ENCODE measurements around the gene ACSF2.
"Not testable (repeated sequence)": the region's sequence is repeated elsewhere in the genome, so short reads cannot be mapped to it uniquely, and the experiment has no call there.

The ACSF2 gene

DNA sequence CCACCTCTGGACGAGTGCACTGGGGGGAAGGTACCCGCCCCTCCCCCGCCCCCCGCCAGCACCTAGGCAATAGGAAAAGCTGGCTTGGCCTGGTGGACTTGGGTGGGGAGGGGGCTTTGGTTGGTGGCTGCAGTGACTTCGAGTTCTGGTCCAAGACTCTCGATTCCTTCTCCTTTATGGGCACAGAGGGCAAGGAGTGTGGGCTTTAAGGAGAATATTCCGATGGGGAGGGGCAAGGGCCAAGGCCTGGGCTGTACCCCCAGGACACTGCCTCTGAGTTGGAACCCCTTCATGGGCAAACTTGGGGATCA lies 409 bp downstream of the ACSF2 start:
- H3K4me3 ChIP-seq (ENCODE audit: low read depth, low read length) = peak overlapping the region; percentile 67
- TF ChIP-seq, protein P1, sequence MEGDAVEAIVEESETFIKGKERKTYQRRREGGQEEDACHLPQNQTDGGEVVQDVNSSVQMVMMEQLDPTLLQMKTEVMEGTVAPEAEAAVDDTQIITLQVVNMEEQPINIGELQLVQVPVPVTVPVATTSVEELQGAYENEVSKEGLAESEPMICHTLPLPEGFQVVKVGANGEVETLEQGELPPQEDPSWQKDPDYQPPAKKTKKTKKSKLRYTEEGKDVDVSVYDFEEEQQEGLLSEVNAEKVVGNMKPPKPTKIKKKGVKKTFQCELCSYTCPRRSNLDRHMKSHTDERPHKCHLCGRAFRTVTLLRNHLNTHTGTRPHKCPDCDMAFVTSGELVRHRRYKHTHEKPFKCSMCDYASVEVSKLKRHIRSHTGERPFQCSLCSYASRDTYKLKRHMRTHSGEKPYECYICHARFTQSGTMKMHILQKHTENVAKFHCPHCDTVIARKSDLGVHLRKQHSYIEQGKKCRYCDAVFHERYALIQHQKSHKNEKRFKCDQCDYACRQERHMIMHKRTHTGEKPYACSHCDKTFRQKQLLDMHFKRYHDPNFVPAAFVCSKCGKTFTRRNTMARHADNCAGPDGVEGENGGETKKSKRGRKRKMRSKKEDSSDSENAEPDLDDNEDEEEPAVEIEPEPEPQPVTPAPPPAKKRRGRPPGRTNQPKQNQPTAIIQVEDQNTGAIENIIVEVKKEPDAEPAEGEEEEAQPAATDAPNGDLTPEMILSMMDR (IDR thresholded peaks at IDR 0.05; ENCODE audit: low read depth, low read length) = no peak

GRCh38 chr17:50426814-50427787 lies 1.1 kb downstream of the ACSF2 start:
- H3K4me3 ChIP-seq (ENCODE audit: low read depth, low read length) = peak overlapping the region; percentile 67
- TF ChIP-seq, protein P1 (IDR thresholded peaks at IDR 0.05; ENCODE audit: low read depth, low read length) = no peak

GRCh38 chr17:50428126-50428525 lies 2.1 kb downstream of the ACSF2 start:
- H3K4me3 ChIP-seq (ENCODE audit: low read depth, low read length) = not testable (repeated sequence)

DNA sequence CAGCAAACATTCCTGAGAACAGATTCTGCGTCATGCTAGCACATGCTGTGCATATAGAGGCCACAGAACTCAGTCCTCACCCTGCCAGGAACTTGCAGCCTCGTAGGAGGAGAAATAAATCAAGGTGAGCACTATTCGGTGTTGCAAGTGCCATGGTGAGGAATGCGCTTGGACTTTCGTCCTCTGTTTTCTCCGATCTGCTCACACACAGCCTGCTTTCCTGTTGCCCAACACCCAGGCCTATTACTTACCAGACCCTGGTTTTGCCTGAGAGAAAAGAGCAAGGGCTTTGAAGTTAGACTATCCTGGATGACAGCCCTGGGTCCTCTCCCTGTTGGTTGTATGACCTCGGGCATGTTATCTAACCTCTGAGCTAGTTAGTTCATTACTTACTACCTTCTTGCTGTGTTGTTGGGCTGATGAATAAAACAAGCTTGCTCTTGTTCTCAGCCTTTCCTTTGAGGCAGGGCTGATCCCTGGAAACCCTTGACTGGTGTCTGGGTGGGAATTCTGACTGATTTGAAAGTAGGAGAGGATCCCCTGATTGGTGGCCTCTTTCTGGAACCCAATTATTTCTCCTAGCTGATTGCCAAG lies 2.9 kb downstream of the ACSF2 start:
- H3K4me3 ChIP-seq (ENCODE audit: low read depth, low read length) = no peak overlapping the region
- TF ChIP-seq, protein P1 (IDR thresholded peaks at IDR 0.05; ENCODE audit: low read depth, low read length) = no peak

- TF ChIP-seq, protein P1 (IDR thresholded peaks at IDR 0.05; ENCODE audit: low read depth, low read length) = no peak
- H3K4me3 ChIP-seq (ENCODE audit: low read depth, low read length) = no peak overlapping the region
Measured at GRCh38 chr17:50429793-50430192, 3.8 kb downstream of the ACSF2 start.

- H3K4me3 ChIP-seq (ENCODE audit: low read depth, low read length) = no peak overlapping the region
- TF ChIP-seq, protein P1 (IDR thresholded peaks at IDR 0.05; ENCODE audit: low read depth, low read length) = no peak
Measured at GRCh38 chr17:50430821-50431618, 5.0 kb downstream of the ACSF2 start.

DNA sequence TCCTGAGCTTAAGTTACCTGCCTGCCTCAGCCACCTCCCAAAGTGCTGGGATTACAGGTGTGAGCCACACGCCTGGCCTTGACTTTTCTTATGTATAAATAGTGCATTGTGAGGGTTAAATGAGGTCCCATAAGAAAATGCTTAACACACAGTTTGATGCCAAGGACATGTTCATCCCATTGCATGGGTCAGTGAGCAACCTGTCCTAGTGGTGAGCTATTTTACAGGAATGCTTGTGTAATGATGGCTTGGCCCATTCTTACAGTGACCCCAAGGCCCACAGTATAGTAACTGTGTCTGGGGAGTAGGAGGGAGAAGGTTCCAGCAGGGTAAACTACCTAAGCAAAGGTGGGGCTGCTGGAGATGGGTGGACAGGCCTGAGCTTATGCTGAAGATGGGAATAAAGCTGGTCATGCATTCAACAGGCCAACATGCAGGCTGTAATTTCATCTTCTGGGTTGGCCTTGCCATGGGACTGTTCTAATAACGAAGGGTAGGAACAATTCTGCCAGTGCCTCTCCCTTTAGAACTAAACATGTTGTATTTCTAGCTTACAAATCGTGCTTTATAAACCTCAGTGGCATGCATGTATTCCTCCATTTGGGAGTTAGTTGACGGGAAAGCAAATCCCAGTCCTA lies 6.2 kb downstream of the ACSF2 start:
- TF ChIP-seq, protein P1 (IDR thresholded peaks at IDR 0.05; ENCODE audit: low read depth, low read length) = no peak
- no peak overlapping the region for H3K4me3 ChIP-seq (ENCODE audit: low read depth, low read length)
